IMR-90 (cell line): ENCODE data around the gene YPEL1. TPM values are rescaled to one million over a fixed set of nuclear protein-coding genes. Genes with fewer than 3 reads are reported as not detected.

Experiments used
- ATAC-seq: fragments of 200-7000 bp; cut with Tn5 transposase; 2 replicates; pipeline ENCODE4 v1.9.1; 2020; ENCODE audit warnings: low read depth, mild to moderate bottlenecking, moderate library complexity
- BruUV-seq: library from RNA; stranded (reverse); fragments of 400-500 nt; replicated peaks from 2 replicates; lab custom pipeline; 2021; lab: Mats Ljungman, UMichigan
- CTCF ChIA-PET: fragments of 300-600 bp; formaldehyde crosslinking; extraction: SDS; loops from one replicate; lab custom pipeline; 2021; ENCODE audit warnings: antibody characterized with exemption; lab: Yijun Ruan, JAX
- POLR2A ChIA-PET: fragments of 300-600 bp; sonication (Branson Sonifier 250); formaldehyde crosslinking; loops from one replicate; lab custom pipeline; 2022; ENCODE audit warnings: antibody characterized with exemption; ENCODE audit not compliant: unreplicated experiment; lab: Charles Lee
- DNase-seq: peaks from one replicate; pipeline ENCODE4 v3.0.0; 2013
- H2AFZ ChIP-seq: replicated peaks from 2 replicates; pipeline ENCODE3; 2013; ENCODE audit warnings: low read length, mild to moderate bottlenecking; ENCODE audit not compliant: poor library complexity
- H2AK5ac ChIP-seq: 2 replicates; pipeline ENCODE4 v1.6.1; 2013; ENCODE audit warnings: low read depth, low read length, inconsistent platforms
- H2AK9ac ChIP-seq: replicated peaks from 2 replicates; pipeline ENCODE3; 2013; ENCODE audit warnings: mild to moderate bottlenecking, low read depth, low read length, moderate library complexity; ENCODE audit not compliant: poor library complexity
- H2BK120ac ChIP-seq: 2 replicates; pipeline ENCODE4 v1.6.1; 2013; ENCODE audit warnings: low read depth, low read length, inconsistent platforms
- H2BK15ac ChIP-seq: 3 replicates; pipeline ENCODE4 v1.6.1; 2013; ENCODE audit warnings: low read depth, low read length, inconsistent platforms
- H2BK20ac ChIP-seq: 2 replicates; pipeline ENCODE4 v1.6.1; 2013; ENCODE audit warnings: low read depth, mild to moderate bottlenecking, inconsistent platforms, low read length, moderate library complexity
- H2BK5ac ChIP-seq: 2 replicates; pipeline ENCODE4 v1.6.1; 2013; ENCODE audit warnings: mild to moderate bottlenecking, low read depth, low read length, inconsistent platforms; ENCODE audit not compliant: poor library complexity, severe bottlenecking
- H3K14ac ChIP-seq: replicated peaks from 2 replicates; pipeline ENCODE4 v1.6.1; 2013; ENCODE audit warnings: low read depth, low read length, inconsistent platforms
- H3K18ac ChIP-seq: 2 replicates; pipeline ENCODE4 v1.6.1; 2013; ENCODE audit warnings: low read depth, low read length, control low read depth
- H3K23ac ChIP-seq: 2 replicates; pipeline ENCODE4 v1.6.1; 2013; ENCODE audit warnings: low read depth, low read length, inconsistent platforms
- H3K27ac ChIP-seq: 2 replicates; pipeline ENCODE4 v1.5.1; 2013; ENCODE audit warnings: mild to moderate bottlenecking, control low read depth, low read length; ENCODE audit not compliant: insufficient read depth
- H3K27me3 ChIP-seq: 2 replicates; pipeline ENCODE4 v1.6.1; 2013; ENCODE audit warnings: low read length; ENCODE audit not compliant: control insufficient read depth, insufficient read depth
- H3K36me3 ChIP-seq: 2 replicates; pipeline ENCODE4 v1.6.1; 2013; ENCODE audit warnings: low read length, mixed read lengths; ENCODE audit not compliant: control insufficient read depth, insufficient read depth
- H3K4ac ChIP-seq: 2 replicates; pipeline ENCODE4 v1.6.1; 2013; ENCODE audit warnings: low read depth, low read length, inconsistent platforms
- H3K4me1 ChIP-seq: 2 replicates; pipeline ENCODE4 v1.6.1; 2013; ENCODE audit warnings: low read length, mixed read lengths; ENCODE audit not compliant: control insufficient read depth, insufficient read depth
- H3K4me2 ChIP-seq: 2 replicates; pipeline ENCODE4 v1.6.1; 2013; ENCODE audit warnings: low read depth, mild to moderate bottlenecking, control low read depth, low read length, moderate library complexity
- H3K4me3 ChIP-seq: 2 replicates; pipeline ENCODE4 v1.5.1; 2013; ENCODE audit warnings: low read depth, mild to moderate bottlenecking, control low read depth, low read length, moderate library complexity; ENCODE audit not compliant: insufficient read depth
- H3K56ac ChIP-seq: 2 replicates; pipeline ENCODE4 v1.6.1; 2013; ENCODE audit warnings: low read length, inconsistent platforms; ENCODE audit not compliant: insufficient read depth; ENCODE audit errors: extremely low read depth
- H3K79me1 ChIP-seq, 2 experiments: 2 replicates each; pipeline ENCODE4 v1.6.1; 2013; ENCODE audit warnings: low read length in 2 of 2, inconsistent platforms in 1 of 2, low read depth in 1 of 2
- H3K9ac ChIP-seq: 2 replicates; pipeline ENCODE4 v1.6.1; 2013; ENCODE audit warnings: low read depth, low read length, control low read depth
- H3K9me1 ChIP-seq: 2 replicates; pipeline ENCODE4 v1.6.1; 2013; ENCODE audit warnings: low read length, inconsistent platforms; ENCODE audit not compliant: insufficient read depth
- H3K9me3 ChIP-seq: 2 replicates; pipeline ENCODE4 v1.6.1; 2013; ENCODE audit warnings: low read length; ENCODE audit not compliant: control insufficient read depth, insufficient read depth
- H4K20me1 ChIP-seq: 2 replicates; pipeline ENCODE4 v1.6.1; 2013; ENCODE audit warnings: low read length, inconsistent platforms; ENCODE audit not compliant: insufficient read depth
- H4K5ac ChIP-seq: 2 replicates; pipeline ENCODE4 v1.6.1; 2013; ENCODE audit warnings: mild to moderate bottlenecking, low read depth, low read length, control low read depth
- H4K8ac ChIP-seq, 2 experiments: 2 replicates each; pipeline ENCODE4 v1.6.1; 2013; ENCODE audit warnings: low read depth in 2 of 2, low read length in 2 of 2, control low read depth in 1 of 2, inconsistent platforms in 1 of 2
- H4K91ac ChIP-seq: 2 replicates; pipeline ENCODE4 v1.6.1; 2013; ENCODE audit warnings: low read depth, low read length, inconsistent platforms; ENCODE audit not compliant: insufficient read depth
- CEBPB ChIP-seq: IDR thresholded peaks from 2 replicates; pipeline ENCODE4 v1.6.1; 2012; ENCODE audit warnings: low read depth, low read length, improper control_type of control experiment
- FOS ChIP-seq: fragments of 150-350 bp; IDR thresholded peaks from 2 replicates; pipeline ENCODE4 v1.6.1; 2016; ENCODE audit warnings: low read depth, low read length
- MAZ ChIP-seq: IDR thresholded peaks from 2 replicates; pipeline ENCODE4 v1.6.1; 2012; ENCODE audit warnings: low read depth, mild to moderate bottlenecking, low read length, improper control_type of control experiment, moderate library complexity, borderline replicate concordance
- POLR2A ChIP-seq: IDR thresholded peaks from 2 replicates; pipeline ENCODE4 v1.6.1; 2012; ENCODE audit warnings: mild to moderate bottlenecking, low read depth, low read length
- WGBS, 2 experiments: methylation state at CpG; one replicate each; pipeline versions ENCODE4 v1.1.5 to v1.1.7; 2013; ENCODE audit warnings: missing lambda C conversion rate in 2 of 2; ENCODE audit not compliant: insufficient read length in 1 of 2; ENCODE audit errors: extremely low coverage in 2 of 2; 5-methylcytosine and 5-hydroxymethylcytosine counted together
- dilution Hi-C: fragments of 300-500 bp; cut with HindIII; formaldehyde crosslinking; loops from one replicate; pipeline ENCODE4 v1.14.3; 2018; ENCODE audit warnings: low sequenced_read_pairs; ENCODE audit not compliant: unreplicated experiment
- in situ Hi-C: fragments of 300-500 bp; cut with MboI; formaldehyde crosslinking; loops from 3 replicates; pipeline ENCODE4 v1.14.3; 2019; ENCODE audit warnings: low sequenced_read_pairs, inconsistent platforms, mixed read lengths
- intact Hi-C: fragments of 100-400 bp; cut with micrococcal nuclease; formaldehyde crosslinking; loops from 2 replicates; pipeline ENCODE4 v1.10.0; 2022
- polyA plus RNA-seq, 3 experiments: library from polyadenylated mRNA; depleted of rRNA; stranded (reverse); fragments of >200 nt; gene quantifications; 2 replicates each; pipeline ENCODE4 v1.2.3, GENCODE V29; 2012; ENCODE audit warnings: low replicate concordance in 1 of 3
- total RNA-seq: library from RNA; depleted of rRNA; stranded (reverse); fragments of >200 nt; gene quantifications from 2 replicates; pipeline ENCODE4 v1.2.3, GENCODE V29; 2012
- TF ChIP-seq, protein P1 (sequence below): conservative IDR thresholded peaks from 2 replicates; pipeline ENCODE4 v1.5.1; 2012; ENCODE audit warnings: mild to moderate bottlenecking, low read depth, low read length, improper control_type of control experiment
- TF ChIP-seq, protein P2 (sequence below): fragments of 150-350 bp; IDR thresholded peaks from 2 replicates; pipeline ENCODE4 v1.6.1; 2017; ENCODE audit warnings: mild to moderate bottlenecking, antibody characterized with exemption, low read length, low read depth

YPEL1 gene
- total and polyA plus RNA-seq, 2 of the 4 experiments (the other 2 are of a cell fraction): 0.72 to 1.3 TPM

DNA sequence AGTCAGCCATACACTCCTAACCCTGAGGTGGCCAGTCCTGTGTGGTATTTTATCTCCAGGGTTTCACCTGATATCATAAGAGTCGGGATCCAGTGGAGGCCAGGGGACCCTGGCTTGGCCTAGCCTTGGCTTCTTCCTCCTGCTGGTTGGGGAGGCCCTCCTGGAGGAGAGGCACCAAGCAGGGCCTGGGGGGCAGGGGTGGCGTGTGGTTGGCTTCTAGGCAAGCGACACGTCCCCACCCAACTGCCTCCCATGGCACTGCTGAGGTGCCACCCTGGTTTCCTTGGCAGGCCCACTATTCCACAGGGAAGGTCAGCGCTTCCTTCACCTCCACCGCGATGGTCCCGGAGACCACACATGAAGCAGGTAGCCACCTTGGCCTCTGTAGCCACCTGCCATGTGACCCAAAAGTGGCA is 49.4 kb downstream of the YPEL1 start:
- Histone ChIP-seq H2AK5ac (no peak overlapping the region), H3K36me3 (peaks cover 61% of the 10 kb centered on the region), H3K27me3 (no peaks in the 10 kb centered on the region), H3K9me1 (peaks cover 5% of the 10 kb centered on the region; the same call in 1 of the 2 replicates), H4K8ac (no peak overlapping the region), H3K4me1 (no peaks in the 10 kb centered on the region), H2BK5ac (no peak overlapping the region), H2BK15ac (no peak overlapping the region), H3K4ac (no peak overlapping the region), H2AFZ (no peak overlapping the region), H4K5ac (no peak overlapping the region), H3K9ac (no peak overlapping the region), H3K18ac (no peak overlapping the region), H2AK9ac (no peak overlapping the region), H2BK120ac (no peak overlapping the region), H3K9me3 (no peaks in the 10 kb centered on the region), H3K14ac (no peak overlapping the region), H3K4me3 (no peak overlapping the region), H3K27ac (no peak overlapping the region), H2BK20ac (no peak overlapping the region), H3K79me1 (no peaks in the 10 kb centered on the region; a peak in 1 of 4 replicates), H3K4me2 (no peak overlapping the region), H4K91ac (no peak overlapping the region), H3K23ac (no peak overlapping the region), H4K20me1 (no peaks in the 10 kb centered on the region), H3K56ac (no peak overlapping the region)
- ChIA-PET POLR2A (no interaction called here), CTCF (no interaction called here)
- no TSS peak for BruUV-seq
- no peak for ATAC-seq
- TF ChIP-seq, protein P1, sequence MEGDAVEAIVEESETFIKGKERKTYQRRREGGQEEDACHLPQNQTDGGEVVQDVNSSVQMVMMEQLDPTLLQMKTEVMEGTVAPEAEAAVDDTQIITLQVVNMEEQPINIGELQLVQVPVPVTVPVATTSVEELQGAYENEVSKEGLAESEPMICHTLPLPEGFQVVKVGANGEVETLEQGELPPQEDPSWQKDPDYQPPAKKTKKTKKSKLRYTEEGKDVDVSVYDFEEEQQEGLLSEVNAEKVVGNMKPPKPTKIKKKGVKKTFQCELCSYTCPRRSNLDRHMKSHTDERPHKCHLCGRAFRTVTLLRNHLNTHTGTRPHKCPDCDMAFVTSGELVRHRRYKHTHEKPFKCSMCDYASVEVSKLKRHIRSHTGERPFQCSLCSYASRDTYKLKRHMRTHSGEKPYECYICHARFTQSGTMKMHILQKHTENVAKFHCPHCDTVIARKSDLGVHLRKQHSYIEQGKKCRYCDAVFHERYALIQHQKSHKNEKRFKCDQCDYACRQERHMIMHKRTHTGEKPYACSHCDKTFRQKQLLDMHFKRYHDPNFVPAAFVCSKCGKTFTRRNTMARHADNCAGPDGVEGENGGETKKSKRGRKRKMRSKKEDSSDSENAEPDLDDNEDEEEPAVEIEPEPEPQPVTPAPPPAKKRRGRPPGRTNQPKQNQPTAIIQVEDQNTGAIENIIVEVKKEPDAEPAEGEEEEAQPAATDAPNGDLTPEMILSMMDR: no peak
- TF ChIP-seq, protein P2, sequence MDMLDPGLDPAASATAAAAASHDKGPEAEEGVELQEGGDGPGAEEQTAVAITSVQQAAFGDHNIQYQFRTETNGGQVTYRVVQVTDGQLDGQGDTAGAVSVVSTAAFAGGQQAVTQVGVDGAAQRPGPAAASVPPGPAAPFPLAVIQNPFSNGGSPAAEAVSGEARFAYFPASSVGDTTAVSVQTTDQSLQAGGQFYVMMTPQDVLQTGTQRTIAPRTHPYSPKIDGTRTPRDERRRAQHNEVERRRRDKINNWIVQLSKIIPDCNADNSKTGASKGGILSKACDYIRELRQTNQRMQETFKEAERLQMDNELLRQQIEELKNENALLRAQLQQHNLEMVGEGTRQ: no peak
- TF ChIP-seq MAZ (no peak), POLR2A (no peak), FOS (no peak), CEBPB (no peak)
- no peak for DNase-seq
- dilution Hi-C loops (no loop called here), intact Hi-C loops (no loop called here), in situ Hi-C loops (no loop called here)
- WGBS, 2 experiments: no CpG with 5 or more reads among the region's 8 CpGs
